ENCODE data around the gene DNMBP.

DNA sequence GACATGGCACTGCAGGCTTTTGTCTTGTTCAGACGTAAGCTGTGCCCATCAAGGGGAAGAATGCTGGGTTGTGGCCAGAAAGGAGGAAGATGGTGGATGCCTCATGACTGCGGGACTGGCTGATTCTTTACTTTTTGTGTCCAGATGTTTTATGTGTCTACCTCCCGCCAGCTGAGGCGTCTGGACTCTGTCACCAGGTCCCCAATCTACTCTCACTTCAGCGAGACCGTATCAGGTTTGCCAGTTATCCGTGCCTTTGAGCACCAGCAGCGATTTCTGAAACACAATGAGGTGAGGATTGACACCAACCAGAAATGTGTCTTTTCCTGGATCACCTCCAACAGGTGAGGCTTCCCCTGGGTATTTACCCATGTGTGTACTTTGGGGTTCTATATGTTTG is 173.8 kb downstream of the DNMBP start:
- TF ChIP-seq CTCF (IDR thresholded peaks at IDR 0.05), result no peak
- TF ChIP-seq POLR2A (IDR thresholded peaks at IDR 0.05), result no peak

Data from thyroid gland (tissue), 4 donors.